RWPE1 (cell line): ENCODE results near the gene SLC2A10.

Experiments
- CTCF ChIA-PET: fragments of 350-600 bp; sonication (Branson Sonifier 250); formaldehyde crosslinking; extraction: SDS; loops from one replicate; lab custom pipeline; 2021; lab: Yijun Ruan, JAX
- POLR2A ChIA-PET: fragments of 400-600 bp; formaldehyde crosslinking; extraction: SDS; loops from one replicate; lab custom pipeline; 2020; ENCODE audit warnings: antibody characterized with exemption; ENCODE audit not compliant: low non-redundant PET; lab: Yijun Ruan, JAX
- DNase-seq: peaks from one replicate; pipeline ENCODE4 v3.0.0; 2012; ENCODE audit warnings: low spot score
- H3K27ac ChIP-seq: fragments of 450-650 bp; 2 replicates; pipeline ENCODE4 v1.5.1; 2017
- CTCF ChIP-seq: fragments of 450-650 bp; conservative IDR thresholded peaks from 2 replicates; pipeline ENCODE4 v1.5.1; 2017; ENCODE audit warnings: low read depth, mild to moderate bottlenecking

The SLC2A10 gene

DNA sequence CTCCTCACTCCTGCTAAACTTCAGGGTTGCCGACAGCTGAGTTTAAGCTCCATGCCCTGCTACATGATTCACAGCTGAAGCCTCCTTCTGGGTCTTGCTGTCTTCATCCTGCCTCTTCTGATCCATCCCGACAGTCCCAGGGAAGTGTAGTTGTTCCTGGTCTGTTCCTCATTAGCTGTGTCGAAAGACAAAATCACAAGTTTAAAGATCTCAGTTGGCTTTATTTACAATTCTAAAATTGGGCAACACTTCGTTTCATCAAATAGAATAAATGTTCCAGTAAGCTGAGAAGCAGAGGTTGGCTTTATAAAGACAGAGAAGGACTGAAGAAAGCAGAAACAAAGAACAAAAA is 4.1 kb upstream of the SLC2A10 start:
- ChIA-PET CTCF (interaction anchor here (1.0 kb wide), 1 partner anchor 10 kb away, joined by 3 read pairs; no protein-coding TSS in a partner anchor), POLR2A (interaction anchor here (0.7 kb wide), 1 partner anchor 16 kb away, joined by 3 read pairs; the partner anchor contains the start of gene TP53RK)
- TF ChIP-seq CTCF: no peak
- DNase-seq: no peak
- no peak overlapping the region for H3K27ac ChIP-seq

DNA sequence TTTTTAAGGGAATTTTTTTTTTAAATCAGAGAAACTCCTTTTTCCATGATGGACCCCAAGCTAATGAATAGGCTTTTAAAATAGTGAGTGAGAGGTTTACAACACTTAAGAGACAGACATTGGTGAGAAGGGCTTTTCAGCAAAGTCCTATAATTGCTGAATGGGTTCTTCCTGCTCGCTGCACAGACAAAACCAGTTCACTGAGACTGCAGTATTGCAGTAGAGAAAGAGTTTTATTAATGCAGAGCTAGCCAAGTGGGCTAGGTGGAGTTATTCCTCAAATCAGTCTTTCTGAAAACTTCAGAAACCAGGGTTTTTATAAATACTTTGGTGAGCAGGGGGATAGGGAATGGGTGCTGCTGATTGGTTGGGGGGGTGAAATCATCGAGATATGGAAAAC is 3.2 kb upstream of the SLC2A10 start:
- CTCF ChIA-PET: interaction anchor here (0.7 to 1.0 kb wide), 2 partner anchors 9 to 51 kb away, joined by 3 to 4 read pairs; no protein-coding TSS in a partner anchor

GRCh38 chr20:46708172-46708860 is 1.1 kb upstream of the SLC2A10 start:
- ChIA-PET POLR2A (no interaction called here), CTCF (interaction anchor here (0.6 to 1.0 kb wide), 5 partner anchors 14 to 595 kb away, joined by 3 to 5 read pairs (median 4); no protein-coding TSS in a partner anchor)
- TF ChIP-seq CTCF: peak; percentile 42
- no peak for DNase-seq
- peak overlapping the region; percentile 5; the same call in 1 of the 2 replicates for H3K27ac ChIP-seq

More for the DNA sequence above, 3.2 kb upstream of the SLC2A10 start:
- no peak overlapping the region for H3K27ac ChIP-seq
- POLR2A ChIA-PET: no interaction called here
- no peak for TF ChIP-seq CTCF
- no peak for DNase-seq

- ChIA-PET CTCF (no interaction called here), POLR2A (no interaction called here)
- TF ChIP-seq CTCF: no peak
- DNase-seq: no peak
- peak overlapping the region; percentile 5; the same call in 1 of the 2 replicates for H3K27ac ChIP-seq
Measured at GRCh38 chr20:46709055-46709458, 392 bp upstream of the SLC2A10 start.

- no peak overlapping the region; the same call in 1 of the 2 replicates for H3K27ac ChIP-seq
Measured at GRCh38 chr20:46710153-46710913, 884 bp downstream of the SLC2A10 start.

More at GRCh38 chr20:46710153-46710913, 884 bp downstream of the SLC2A10 start:
- DNase-seq: no peak
- TF ChIP-seq CTCF: no peak
- POLR2A ChIA-PET: no interaction called here
- CTCF ChIA-PET: interaction anchor here (0.5 to 1.1 kb wide), 3 partner anchors 11 to 242 kb away, joined by 4 to 6 read pairs (median 4); no protein-coding TSS in a partner anchor
